AML-193 (cell line): ENCODE results near the gene CTSL.
"Not testable (repeated sequence)": the region's sequence is repeated elsewhere in the genome, so short reads cannot be mapped to it uniquely, and the experiment has no call there.

ENCODE experiments used
- DNase-seq, 2 experiments: peaks; one replicate each; lab custom pipeline; 2025; lab: John Stamatoyannopoulos, UW

CTSL gene

GRCh38 chr9:87722393-87723088, 3.4 kb upstream of the CTSL start:
- DNase-seq = no peak

- DNase-seq = no peak
Observed at GRCh38 chr9:87725356-87725899, 491 bp upstream of the CTSL start.

- DNase-seq = no peak
Observed at GRCh38 chr9:87729246-87729645, 3.3 kb downstream of the CTSL start.

DNA sequence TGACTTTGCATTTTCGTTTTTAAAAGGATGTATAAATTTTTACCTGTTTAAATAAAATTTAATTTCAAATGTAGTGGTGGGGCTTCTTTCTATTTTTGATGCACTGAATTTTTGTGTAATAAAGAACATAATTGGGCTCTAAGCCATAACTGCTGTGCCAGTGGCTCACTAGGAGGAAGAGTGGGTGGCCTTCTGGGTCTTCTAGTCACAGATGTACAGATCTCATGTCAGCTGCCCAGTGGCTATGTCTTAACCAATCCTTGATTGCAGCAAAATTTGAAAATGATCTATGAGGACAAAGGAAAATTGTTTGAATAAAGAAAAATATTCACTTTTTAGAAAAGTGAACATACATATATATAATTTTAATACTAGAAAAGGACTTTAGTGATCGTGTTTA, 5.4 kb downstream of the CTSL start:
- DNase-seq = no peak

DNA sequence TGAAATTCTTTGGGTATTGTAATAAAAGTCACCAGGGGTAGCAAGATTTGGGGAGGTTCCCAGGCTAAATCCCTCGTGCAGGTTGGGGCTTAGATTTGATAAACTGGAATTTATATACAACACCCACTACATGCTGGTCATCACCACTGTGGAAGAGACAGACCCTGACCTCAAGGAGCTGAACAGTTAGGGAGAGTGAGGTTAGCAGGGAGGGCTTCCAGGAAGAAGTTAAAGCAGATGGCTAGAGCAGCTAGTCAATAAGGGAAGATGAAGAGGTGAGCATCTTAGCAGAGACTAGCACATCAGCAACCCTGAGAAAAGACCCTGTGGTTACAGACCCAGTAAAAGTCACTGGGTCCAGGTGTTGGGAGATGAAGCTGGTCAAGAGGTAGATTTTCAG, 6.4 kb downstream of the CTSL start:
- DNase-seq = no peak

DNA sequence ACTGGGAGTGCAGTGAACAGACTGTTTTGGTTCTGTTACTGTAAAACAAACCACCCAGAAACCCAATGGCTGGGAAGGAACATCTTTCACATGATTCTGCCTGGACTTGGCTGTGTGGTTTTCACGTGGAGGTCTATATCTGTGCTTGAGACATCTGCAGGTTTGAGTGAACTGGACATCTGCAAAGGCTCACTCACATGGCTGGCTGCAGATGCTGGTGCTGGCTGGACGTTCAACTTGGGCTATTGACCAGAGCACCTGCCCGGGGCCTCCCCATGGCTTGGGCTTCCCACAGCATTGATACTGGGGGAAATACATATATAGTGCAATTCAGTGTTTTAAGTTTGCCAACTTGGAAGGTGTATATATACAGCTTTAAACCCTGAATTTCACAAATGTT, 6.8 kb downstream of the CTSL start:
- no peak for DNase-seq

DNA sequence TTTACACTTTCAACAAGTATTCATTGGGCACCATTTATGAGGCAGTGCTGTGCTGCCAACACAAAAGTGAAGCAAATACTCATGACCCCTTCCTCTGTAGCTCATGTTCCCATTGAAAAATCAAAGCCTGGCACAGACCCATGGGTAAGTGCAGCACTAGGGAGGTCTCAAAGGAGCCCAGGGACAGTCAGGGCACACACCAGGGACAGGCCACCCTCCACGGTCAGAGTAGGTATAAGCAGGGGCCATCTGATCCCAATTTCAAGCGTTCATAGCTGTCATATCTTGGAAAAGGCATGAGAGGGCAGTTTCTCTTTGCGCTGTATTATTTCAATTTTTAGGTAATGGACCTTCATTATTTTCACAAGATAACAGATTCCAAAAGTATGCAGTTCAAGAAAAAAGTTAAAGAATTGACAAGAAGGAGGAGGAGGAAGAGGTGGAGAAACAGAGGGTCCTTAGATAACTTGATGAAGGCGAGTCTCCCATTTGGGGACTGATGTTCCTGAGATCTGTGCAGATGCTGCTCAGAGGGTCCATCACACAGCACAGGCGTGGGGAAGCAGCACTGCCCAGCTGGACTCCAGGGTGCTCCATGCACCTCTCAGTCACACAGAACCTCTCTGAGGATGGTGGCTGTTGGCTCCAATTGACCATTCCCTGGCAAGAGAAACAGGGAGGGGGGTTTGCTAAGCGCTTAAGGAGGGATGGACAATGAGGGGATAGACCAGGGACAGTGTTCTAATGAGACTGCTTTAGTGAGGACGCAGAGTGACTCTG, 7.5 kb downstream of the CTSL start:
- DNase-seq = no peak

DNA sequence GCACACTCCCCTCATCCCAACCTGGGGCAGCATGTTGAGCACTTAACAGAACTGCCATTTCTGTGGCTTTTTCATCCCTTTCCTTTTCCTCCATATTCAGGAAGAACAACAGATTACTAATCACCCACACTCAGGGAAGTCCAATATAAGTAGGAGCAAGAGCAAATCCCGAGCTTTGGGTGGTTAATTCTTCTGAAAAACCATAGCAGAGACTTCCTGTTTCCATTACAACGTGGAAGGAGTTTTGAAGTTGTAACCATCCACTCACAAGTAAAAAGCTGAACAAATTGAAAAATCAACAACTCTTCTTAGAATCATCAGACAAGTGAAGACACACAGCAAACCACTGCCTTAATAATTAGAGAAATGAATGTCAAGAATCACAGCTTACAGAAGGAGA, 8.2 kb downstream of the CTSL start:
- DNase-seq = no peak

- DNase-seq = no peak
Observed at GRCh38 chr9:87739546-87739945, 13.6 kb downstream of the CTSL start.

DNA sequence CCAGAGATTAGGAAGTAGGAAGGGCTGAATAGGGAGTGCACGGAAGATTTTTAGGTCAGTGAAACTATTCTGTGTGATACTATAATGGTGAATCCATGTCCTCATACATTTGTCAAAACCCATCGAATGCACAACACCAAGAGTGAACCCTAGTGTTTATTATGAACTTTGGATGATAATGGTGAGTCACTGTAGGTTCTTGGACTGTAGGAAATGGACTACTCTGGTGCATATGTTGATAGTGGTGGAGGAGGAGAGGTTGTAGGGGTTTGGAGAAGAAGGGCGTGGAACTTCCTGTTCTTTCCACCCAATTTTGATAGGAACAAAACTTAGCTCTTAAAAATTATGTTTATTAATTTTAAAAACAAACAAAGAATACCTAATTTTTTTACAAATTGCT, 14.3 kb downstream of the CTSL start:
- DNase-seq = no peak

DNA sequence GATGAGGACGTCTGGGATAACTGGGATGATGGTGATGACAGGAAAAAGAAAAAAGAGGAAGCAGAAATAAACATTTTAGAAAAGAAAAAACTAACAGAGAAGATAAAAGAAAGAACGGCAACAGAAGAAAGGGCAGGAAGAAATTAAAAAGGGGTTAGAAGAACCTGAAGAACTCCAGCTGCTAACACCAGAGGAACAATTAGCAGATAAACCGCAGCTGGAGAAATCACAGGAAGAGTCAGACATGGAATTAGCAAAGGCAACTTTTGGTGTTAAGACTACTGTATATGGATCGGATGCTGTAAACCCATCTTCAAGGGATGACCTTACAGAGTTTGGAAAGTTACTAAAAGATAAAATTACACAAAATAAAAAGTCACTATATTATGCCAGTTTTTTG, 15.4 kb downstream of the CTSL start:
- no peak for DNase-seq

DNA sequence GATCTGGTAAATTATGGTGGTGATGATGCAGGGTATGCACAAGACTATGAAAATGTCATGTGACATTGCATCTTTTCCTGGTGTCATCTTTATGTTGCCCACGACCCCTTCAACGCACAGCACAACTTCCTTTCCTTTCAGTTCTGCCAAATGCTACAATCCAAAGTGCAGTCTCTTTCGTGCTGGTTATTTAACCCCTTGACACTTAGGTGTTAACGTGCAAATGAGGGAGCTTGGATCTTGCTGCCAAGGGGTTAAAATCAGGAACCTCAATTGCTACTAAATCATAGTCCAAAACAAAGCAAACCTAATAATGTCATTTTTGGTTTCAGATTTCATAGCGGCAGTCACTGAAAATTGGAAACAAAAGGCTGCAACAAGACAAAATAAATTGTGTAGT, 16.0 kb downstream of the CTSL start:
- DNase-seq = no peak

DNA sequence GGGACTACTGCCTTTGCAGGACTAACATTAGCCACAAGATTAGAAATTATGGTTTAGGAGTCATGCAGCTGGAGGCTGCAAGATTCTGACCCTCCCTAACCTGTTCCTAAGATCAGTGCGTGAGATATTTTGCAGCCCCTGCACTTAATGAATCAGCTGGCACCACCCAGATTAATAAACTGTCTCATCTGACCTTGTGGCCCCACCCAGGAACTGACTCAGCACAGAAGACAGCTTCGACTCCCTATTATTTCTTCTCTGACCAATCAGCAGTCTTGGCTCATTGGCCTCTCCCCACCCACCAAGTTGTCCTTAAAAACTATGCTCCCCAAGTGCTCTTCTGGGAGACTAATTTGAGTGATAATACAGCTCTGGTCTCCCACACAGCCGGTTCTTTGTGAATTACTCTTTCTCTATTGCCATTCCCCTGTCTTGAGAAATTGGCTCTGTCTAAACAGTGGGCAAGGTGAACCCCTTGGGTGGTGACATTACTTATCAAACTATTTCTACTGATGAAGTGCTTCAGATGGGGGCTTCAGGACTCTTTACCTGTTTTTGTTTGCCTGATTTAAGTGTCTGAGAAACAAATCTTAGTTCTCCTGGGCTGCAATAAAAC, 17.0 kb downstream of the CTSL start:
- DNase-seq = no peak

DNA sequence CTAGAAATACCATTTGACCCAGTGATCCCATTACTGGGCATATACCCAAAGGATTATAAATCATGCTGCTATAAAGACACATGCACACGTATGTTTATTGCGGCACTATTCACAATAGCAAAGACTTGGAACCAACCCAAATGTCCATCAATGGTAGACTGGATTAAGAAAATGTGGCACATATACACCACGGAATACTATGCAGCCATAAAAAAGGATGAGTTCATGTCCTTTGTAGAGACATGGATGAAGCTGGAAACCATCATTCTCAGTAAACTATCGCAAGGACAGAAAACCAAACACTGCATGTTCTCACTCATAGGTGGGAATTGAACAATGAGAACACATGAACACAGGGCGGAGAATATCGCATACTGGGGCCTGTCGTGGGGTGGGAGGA, 18.3 kb downstream of the CTSL start:
- not testable (repeated sequence) for DNase-seq

GRCh38 chr9:87746186-87746585, 20.3 kb downstream of the CTSL start:
- DNase-seq = no peak

- DNase-seq = no peak
Observed at GRCh38 chr9:87748881-87749280, 23.0 kb downstream of the CTSL start.

- DNase-seq = no peak
Observed at GRCh38 chr9:87749335-87750035, 23.6 kb downstream of the CTSL start.

- DNase-seq = no peak
Observed at GRCh38 chr9:87750726-87751125, 24.8 kb downstream of the CTSL start.

GRCh38 chr9:87751423-87751822, 25.5 kb downstream of the CTSL start:
- no peak for DNase-seq

- no peak for DNase-seq
Observed at GRCh38 chr9:87751868-87752267, 25.9 kb downstream of the CTSL start.

DNA sequence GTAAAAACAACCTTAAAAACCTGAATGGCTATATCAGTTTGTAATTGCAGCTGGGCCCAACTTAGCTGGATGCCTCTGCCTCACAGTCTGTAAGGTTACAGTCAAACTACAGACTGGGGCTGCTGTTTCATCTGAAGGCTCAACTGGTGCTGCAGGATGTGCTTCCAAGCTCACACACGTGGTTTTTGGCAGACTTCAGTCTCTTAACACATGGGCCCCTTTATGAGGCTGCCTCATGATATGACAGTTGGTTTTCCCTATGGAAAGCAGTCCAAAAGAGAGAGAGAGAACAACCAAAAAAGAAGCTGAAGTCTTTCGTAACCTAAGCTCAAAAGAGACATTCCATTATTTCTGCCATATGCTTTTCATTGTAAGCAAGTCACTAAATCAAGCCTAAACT, 27.4 kb downstream of the CTSL start:
- no peak for DNase-seq

- DNase-seq = not testable (repeated sequence)
Observed at GRCh38 chr9:87758330-87758729, 32.4 kb downstream of the CTSL start.
